Retinal pigment epithelial cell (primary cell): Measurements from ENCODE around the gene PEX6.

Source experiments
- DNase-seq: peaks from one replicate; pipeline ENCODE4 v3.0.0-alpha.2; 2010; ENCODE audit warnings: low read depth
- H3K4me3 ChIP-seq: 2 replicates; pipeline ENCODE4 v1.5.1; 2011; ENCODE audit warnings: mild to moderate bottlenecking, low read length, control low read depth, moderate library complexity
- CTCF ChIP-seq: conservative IDR thresholded peaks from 2 replicates; pipeline ENCODE4 v1.5.1; 2011; ENCODE audit warnings: low read depth, low read length, control low read depth, inconsistent platforms

Gene PEX6

DNA sequence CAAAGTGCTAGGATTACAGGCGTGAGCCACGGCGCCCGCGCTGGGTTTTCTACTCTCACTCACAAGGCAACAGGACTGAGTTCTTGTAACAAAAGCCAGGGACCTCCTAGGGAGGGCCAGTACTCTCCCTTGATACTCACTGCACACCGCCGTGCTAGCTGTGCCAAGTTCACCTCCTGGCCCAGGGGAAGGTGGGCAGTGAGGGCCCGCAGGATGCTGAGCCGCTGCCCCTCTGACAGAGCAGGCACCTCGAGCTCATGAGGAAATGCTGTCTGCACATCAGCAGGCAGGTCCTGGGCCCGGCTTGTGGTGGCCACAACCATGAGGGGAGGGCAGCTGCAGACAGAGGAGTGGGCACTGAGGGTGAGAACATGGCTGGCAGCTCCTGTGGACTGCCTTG is 11.8 kb downstream of the PEX6 start:
- no peak for TF ChIP-seq CTCF
- DNase-seq = no peak
- H3K4me3 ChIP-seq = no peak overlapping the region

DNA sequence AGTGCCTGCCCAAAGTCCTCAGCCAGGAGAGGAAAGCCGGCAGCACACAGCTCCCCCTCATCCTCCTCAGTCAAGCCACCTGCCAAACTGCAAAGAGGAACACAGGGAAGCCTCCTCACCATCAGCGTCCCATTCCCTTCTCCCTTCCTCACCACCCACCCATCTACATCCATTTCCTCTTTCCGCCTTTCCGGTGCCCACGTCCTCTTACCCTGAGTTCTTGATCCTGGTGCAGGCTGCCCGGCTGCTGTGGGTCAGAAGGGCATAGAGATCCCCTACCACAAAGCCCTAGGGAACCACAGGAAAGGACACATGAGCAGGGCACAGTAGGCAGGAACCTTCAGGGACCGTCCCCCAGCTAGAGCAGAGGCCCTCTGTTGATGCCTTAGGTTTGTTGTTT is 12.4 kb downstream of the PEX6 start:
- no peak for DNase-seq
- TF ChIP-seq CTCF = no peak
- H3K4me3 ChIP-seq = no peak overlapping the region

GRCh38 chr6:42963855-42964605 is 15.0 kb downstream of the PEX6 start:
- no peak overlapping the region for H3K4me3 ChIP-seq
- peak; percentile 34 for TF ChIP-seq CTCF
- DNase-seq = no peak

DNA sequence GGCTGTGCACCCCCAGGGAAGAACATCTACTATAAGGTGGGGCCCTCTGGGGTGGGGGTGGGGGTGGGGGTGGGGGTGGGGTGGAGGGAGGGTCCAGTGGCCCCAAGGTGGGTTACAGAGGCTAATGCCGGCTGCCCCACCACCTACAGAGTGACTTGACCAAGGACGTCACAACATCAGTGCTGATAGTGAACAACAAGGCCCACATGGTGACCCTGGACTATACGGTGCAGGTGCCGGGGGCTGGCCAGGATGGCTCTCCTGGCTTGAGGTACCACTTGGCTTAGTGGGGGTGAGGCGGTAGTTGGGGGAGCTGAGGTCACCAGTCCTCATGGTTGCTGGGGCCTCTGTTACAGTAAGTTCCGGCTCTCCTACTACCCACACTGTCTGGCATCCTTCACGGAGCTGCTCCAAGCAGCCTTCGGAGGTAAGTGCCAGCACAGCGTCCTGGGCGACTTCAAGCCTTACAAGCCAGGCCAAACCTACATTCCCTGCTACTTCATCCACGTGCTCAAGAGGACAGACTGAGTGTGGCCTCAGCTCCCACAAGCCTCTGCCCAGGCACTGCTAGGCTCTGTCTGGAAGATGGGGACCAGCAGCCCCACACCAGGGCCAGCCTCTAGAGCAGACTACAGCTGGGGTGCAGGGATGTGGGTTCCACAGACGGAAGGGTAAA is 15.7 kb downstream of the PEX6 start:
- DNase-seq = no peak
- TF ChIP-seq CTCF = no peak
- no peak overlapping the region for H3K4me3 ChIP-seq

- TF ChIP-seq CTCF = no peak
- no peak for DNase-seq
- H3K4me3 ChIP-seq = no peak overlapping the region
These were observed 16.3 kb downstream of the PEX6 start for GRCh38 chr6:42962502-42963178.

DNA sequence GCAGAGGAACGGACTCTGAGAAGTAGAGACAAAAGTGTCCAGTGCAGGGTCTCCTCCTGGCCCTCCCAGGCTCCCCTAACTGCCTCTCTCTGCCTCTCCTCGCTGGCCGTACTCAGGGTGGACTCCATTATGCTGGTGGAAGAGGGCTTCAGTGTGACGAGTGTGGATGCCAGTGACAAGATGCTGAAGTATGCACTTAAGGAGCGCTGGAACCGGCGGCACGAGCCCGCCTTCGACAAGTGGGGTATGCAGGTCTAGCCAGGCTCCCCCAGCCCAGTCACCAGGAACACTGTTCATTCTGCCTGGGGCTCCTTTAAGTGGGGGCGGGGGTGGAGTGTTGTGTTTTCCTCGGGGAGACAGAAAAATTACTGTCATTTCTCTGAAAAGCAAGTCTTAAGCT is 16.9 kb downstream of the PEX6 start:
- DNase-seq = no peak
- no peak overlapping the region for H3K4me3 ChIP-seq
- no peak for TF ChIP-seq CTCF
